Measurements from ENCODE around the gene POLG2.

DNA sequence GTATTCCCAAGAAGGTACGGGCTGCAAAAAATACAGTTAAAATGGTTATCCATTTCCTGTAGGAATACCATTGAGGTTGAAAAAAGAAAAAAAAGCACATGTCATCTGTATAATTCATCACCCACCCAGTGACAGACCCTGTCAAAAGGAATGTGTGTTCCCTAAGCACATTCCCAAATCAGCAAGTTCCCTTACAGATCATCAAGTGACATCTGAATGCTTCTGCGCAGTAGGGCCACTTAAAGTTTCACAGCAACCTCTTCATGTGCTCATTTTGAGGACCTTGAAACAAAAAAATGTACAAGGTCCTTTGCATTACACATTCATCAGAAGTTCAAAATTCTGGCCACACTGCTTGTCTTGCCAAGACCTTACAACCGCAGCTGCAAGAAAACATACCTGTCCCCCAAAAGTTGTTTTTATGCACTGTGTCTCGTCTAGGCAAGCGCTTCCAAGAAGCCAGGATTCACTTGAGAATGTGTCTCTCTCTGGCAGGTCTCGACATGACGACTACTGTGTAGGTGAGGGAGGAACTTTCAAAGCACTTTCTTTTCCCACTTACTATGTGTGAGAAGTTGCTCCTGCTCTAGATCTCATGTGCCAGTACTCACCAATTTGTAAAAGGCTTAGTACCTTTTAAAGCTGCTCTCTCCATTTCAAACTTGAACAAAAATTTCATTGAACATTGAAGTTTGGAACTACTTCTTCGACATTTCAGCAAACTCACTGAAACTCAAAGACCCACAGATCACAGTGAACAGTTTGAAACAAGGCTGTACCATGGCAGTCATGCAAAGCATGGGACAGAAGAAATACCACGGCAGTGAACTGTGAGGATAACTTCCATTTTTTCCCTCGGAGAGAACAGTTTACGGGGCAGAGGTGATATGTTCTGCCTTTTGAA, 4.3 kb upstream of the POLG2 start:
- TF ChIP-seq EP300 (IDR thresholded peaks at IDR 0.05), result no peak
- TF ChIP-seq, protein P1, sequence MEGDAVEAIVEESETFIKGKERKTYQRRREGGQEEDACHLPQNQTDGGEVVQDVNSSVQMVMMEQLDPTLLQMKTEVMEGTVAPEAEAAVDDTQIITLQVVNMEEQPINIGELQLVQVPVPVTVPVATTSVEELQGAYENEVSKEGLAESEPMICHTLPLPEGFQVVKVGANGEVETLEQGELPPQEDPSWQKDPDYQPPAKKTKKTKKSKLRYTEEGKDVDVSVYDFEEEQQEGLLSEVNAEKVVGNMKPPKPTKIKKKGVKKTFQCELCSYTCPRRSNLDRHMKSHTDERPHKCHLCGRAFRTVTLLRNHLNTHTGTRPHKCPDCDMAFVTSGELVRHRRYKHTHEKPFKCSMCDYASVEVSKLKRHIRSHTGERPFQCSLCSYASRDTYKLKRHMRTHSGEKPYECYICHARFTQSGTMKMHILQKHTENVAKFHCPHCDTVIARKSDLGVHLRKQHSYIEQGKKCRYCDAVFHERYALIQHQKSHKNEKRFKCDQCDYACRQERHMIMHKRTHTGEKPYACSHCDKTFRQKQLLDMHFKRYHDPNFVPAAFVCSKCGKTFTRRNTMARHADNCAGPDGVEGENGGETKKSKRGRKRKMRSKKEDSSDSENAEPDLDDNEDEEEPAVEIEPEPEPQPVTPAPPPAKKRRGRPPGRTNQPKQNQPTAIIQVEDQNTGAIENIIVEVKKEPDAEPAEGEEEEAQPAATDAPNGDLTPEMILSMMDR (IDR thresholded peaks at IDR 0.05), result no peak

All from tibial nerve (tissue), 4 donors.